ENCODE measurements around the gene RAET1L.
A peak's percentile ranks its signal among the peaks of the same experiment; 100 is the strongest.

- peak; percentile 60 to 89 (median 84) for TF ChIP-seq CTCF (IDR thresholded peaks at IDR 0.05)
- no peak for TF ChIP-seq POLR2A (IDR thresholded peaks at IDR 0.05)
These were observed 8.8 kb downstream of the RAET1L start for GRCh38 chr6:150016324-150017185.

All from Peyer's patch (tissue), 4 donors.